NCI-H2196 (cell line): ENCODE data around the gene ARMH4.

Experiments used
- DNase-seq: peaks from one replicate; lab custom pipeline; 2025; ENCODE audit not compliant: unreplicated experiment; lab: John Stamatoyannopoulos, UW

Gene ARMH4

DNA sequence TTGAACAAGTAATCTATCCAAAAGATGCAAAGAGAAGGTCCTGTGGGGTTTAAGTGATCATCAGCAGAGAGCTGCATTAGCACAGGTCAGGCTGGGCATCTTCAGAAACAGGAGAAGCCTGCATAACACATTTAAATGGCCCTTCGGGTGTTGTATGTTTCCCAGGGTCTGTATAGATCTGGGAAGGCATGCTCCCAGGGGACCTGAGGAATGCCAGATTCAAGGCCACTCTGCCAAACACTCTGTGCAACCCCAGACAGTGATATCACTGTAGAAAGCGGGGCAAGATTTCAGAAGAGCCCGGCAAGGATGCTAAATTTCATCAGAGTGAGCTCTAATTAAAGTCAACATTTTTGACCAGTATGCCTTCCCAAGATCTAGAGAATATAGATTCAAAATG lies 92.9 kb downstream of the ARMH4 start:
- DNase-seq, result no peak

DNA sequence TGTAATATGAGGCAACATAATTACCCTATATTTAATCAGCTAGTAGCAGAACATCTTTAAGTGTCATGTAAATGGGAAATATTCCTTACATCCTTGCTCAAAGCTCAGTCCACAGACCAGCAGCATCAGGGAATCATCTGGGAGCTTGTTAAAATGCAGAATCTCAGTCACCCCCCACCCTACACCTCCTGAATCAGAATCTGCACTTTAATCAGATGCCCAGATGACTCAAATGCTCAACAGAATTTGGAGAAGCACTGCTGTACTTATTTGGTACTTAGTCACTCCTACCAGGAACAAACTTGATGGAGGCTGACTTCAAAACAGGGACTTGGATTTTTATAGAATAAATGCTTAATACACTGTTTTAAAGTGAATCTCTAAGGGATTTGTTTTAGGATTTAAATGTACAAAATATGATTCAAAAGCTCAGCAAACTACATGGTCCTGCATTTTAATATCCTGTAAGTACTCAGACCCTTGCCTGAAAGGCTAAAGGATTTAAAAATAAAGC lies 96.5 kb downstream of the ARMH4 start:
- DNase-seq, result no peak

DNA sequence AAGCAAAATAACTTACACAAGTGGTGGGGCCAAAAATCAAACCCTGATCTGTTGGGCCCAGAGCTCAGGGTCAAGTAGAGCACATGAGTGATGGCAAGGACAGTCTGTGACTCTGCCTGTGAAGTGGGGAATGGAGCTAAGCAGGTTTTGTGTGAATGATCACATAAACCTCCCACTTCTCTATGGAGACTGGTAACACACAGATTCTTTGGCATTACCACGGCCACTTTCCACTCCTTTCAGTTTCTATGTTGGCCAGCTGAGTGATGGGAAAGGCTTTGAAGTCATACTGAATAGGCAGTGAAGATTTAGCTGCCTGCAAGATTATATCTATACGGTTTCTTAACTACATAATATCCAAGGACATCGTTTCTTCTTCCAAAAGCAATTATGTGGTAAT lies 97.9 kb downstream of the ARMH4 start:
- no peak for DNase-seq

DNA sequence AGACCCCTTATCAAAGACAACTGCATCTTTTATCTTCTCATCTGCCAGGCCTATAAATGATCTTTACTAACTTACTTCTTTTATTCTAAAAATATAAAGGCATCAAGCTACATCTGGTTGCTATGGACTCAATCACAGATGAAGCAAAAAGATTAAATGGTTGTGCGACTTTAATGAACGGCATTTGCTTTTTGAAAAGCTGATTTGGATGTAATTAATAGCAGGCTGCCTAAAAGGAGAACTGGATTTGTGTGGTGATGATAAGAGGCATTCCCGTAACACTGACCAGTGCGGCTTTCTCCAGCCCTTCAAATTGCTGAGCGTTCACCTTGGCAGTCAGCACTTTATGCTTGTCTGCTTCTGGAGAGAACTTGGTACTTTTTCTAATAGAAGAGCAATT lies 103.8 kb downstream of the ARMH4 start:
- DNase-seq, result no peak

DNA sequence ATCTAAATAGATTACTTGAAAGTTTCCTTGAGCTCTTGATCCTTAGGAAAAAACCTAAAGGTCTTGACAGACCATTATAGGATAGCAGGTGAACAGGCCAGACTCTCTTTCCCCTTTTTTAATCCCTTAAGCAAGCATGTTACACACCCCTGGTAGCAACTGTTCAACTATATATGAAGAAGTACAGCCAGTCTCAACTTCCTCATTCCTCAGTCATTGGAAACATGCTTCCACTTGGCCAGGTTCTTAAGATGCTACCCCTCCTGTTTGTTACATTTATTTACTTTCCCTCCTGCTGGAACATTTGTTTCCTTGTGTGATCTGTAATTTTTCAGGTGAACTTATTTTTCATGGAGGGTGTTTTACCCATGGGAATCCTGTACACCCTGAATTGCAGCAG lies 124.1 kb downstream of the ARMH4 start:
- DNase-seq, result no peak

DNA sequence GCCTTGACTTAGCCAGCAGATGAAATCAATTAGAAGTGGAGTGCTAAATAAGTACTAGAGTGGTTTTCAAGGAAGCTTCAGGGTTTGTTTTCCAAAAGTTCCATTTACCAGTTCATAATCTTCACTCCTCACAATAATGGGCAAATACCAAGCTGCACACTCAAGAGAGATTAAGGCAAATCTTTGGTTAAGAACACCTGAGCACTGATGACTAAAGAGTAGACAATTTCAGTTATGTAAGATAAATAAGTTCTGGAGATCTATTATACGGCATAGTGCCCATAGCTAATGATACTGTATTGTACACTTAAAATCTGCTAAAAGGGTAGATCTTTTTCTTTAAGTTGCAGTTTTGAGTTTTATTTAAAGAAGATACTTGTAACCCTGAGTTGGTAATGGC lies 125.0 kb downstream of the ARMH4 start:
- no peak for DNase-seq

DNA sequence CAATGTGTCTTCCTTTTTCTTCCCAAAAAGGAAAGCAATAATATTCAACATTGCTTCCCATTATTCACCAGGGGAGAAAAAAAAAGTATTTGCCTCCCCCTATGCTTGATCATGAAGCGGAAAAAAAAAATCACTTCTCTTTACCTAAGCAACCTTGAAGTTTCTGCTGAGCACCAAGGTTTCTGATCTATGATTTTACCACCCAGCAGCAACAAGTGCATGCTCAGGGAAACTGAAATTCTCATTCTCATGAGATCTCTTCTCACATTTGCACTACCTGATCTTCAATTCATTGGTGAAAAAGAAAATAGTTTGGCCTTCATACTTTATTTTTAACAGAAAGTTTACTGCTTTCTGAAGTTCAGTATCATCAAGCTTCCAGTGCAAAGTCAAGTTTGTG lies 125.8 kb downstream of the ARMH4 start:
- no peak for DNase-seq

DNA sequence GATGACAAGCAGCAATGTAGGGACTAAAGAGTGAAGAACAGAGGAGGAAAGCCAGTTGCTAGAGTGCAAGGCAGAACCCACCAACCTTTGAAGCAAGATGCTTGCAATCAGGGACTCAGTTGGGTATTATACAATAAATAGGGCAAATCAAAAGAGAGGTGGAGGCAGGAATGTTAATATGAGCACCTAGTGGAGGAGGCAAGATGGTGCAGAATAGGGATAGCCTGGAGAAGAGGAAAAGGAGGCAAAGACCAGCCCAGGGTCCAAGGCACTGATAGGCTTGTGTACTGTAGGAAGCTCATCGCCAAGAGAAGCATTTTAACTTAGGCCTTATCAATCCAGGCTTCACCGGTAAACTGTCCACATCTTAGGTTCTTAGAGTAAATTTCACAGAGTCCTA lies 137.2 kb downstream of the ARMH4 start:
- DNase-seq, result no peak

DNA sequence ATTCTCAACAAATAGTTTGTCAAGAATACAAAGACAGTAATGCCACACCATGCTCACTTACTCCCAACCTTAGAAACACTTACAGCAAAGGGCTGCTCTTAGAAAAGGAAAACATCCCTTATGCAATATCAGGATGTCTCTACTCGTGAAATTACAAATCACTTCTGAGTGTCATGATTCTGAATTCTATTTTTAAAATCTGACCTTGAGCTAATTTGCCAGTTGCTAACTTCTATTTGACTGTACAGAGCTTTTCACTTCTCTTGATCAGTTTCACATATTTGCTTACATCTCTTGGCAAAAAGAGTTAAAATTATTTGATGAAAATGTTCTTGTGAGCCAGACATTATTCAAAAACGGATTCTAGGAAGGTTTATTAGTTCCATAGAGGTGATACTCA lies 149.4 kb downstream of the ARMH4 start:
- no peak for DNase-seq

DNA sequence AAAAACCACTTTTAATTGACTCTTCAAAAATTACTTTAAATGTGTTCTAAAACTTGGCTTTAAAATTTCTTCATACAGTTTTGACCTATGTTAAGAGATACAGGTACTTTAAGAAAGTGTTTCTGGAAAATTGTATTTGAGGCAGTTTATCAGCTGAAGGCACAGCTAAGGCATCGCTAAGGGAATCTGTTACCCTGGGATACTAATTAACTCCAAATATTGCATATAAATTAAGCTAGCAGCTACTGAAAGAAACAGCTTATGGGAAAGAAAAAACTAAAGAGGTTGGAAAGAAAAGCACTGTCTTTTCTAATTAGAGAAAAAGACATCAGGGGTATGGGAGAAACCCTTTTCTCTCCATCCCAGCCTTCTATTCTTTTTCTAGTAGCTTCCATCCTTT lies 152.0 kb downstream of the ARMH4 start:
- DNase-seq, result no peak

DNA sequence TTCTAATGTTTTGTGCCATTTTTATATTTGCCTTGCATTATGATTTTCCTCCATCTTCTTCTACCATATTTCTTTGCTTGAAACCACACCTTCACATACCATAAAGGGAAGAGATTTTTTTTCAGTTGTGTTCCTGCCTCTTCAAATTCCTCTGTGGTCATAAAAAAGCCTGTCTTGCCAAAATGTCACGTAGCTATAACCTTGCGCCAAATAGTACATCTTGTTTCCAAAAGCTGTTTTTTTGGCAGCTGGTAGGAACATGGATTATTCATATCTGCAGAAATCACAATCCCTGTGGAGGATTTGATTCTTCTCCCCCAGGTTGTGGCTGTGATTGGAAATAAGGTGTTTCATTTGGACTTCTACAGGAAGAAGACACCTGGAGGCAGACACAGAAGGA lies 152.5 kb downstream of the ARMH4 start:
- no peak for DNase-seq

DNA sequence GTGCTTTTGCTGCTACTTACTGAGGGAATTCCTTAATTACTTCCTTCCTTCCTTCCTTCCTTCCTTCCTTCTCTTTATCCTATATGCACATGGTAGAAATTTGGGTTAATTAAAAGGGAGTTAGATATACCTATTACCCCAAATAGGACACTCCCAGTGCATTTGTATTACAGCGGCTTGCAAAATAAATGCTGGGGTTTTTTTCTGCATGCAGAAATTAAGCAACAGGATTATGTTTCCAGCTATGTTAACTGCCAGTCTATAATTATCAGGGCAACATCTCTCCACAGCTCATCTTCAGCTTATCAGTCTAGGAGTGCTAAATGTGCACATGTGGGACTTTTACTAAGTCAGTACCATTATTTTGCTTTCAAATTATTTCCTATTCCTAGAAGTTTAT lies 153.2 kb downstream of the ARMH4 start:
- DNase-seq, result no peak

DNA sequence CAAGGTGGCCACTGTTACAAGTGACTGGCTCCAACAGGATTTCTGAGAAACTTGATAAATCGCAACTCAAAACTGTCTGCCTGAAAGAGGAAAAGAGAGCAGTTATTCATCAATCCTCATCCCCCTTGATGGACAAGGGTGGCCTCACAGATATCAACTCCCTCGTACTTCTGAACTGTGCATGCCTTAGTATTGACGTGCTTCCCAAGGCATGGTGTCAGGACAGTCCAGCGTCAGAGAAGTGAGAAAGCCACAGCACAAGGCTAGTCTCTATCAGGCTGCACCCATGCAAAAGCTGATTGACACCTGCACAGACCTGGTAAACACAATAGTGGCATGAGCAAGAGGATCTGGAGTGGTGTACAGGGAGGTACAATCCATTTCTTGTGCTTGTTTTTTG lies 160.7 kb downstream of the ARMH4 start:
- no peak for DNase-seq

DNA sequence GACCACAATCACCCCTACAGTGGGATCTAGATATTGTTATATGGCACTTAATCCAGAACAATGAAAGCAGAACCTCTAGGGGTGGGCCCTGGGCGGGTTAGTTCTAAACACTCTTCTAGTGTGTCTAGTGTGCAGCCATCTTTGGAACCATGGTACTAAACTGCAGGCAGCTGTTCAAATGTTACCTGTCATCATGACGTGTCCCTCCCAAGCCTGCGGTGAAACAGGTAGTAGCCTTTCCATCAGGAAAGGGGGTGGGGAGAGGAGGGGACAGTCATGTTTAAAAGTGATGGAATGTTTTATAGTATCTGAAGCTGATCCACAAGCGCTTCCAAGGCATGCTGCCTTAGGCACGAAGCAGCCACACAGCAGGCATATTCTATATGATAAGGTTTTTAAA lies 163.6 kb downstream of the ARMH4 start:
- no peak for DNase-seq

DNA sequence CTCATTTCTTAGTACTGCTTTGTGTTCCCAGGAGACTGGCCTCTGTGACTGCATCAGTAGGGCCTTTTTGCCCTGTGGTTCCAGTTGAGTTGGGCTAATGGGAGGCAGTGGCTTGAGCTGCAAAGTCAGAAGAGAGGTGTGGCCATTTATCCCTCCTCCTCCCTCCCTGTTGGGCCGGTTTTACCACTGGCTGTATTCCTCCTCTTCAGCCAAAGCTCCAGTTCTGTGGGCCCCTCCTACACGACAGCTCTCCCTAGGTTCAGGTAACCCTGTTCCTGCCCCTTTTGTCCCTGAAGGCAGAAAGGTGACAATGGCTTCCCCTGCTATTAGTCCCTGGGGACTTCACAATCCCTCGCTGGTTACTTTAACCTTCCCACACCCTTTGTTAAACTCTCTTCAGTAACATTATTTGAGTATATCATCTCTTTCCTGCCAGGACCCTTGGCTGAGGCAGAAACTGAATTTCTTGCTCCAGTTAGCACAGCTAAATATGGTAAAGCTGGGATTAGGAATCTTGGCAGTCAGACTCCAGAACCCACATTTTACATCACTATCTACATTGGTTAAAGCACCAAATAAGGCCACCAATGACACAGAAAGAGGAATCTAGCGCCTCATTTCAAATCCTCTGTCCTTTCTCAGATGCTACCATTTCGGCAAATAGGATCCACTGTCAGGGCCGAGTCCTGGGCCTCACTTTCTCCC lies 164.3 kb downstream of the ARMH4 start:
- DNase-seq, result no peak

DNA sequence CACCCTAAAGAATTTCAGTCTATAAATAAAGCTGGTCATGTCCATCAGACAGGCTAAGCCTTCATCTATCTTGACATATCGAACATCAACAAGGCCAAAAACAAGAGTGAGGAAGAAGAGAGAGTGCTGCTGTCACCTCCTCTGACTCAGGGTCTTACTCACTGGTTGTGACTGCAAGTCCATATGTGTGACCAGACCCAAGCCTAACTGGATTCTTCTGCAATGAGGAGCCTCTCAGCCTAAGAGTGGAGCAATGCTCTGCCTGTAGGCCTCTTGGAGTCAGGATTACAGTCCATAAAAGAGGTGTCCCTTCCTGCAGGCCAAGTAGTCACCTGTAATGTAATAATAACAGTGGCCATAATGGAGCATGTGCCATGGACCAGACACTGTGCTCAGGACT lies 165.0 kb downstream of the ARMH4 start:
- no peak for DNase-seq

DNA sequence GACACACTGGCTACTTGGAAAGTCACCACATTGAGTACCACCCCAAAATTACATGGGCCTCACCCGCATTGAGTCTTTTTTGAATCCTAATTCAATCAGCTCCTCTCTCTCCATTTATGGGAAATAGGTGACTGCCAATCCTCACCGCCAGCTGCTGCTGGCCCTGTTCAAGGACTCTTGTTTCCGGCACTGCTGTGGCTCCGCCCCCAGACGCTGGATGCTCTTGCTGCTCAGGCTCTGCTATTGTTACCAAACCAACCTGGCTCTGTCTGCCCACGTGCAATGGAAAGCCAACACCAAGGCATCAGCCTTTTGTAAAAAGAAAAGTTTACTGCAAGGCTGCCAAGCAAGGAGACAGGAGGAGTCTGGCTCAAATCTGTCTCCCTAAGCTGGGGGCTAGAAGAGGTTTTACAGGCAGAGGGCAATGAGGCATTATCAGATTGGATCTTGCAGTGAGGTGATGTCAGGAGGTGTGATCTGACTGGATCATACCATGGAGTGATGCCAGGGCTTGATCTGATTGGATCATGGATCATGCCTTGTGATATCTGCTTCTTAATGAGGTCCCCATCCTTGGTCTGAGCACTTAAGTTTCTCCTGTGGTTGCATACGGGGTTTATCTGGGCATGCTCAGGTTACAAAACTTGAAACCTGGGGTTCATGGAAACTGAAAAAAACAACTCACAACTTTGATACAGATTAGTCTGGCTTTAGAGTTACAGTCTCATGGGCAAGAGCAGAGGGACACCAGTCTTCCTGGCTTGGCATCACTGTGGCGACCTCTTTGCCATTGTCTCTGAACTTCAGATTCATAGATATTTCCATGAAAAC lies 169.0 kb downstream of the ARMH4 start:
- peak; percentile 96 for DNase-seq

DNA sequence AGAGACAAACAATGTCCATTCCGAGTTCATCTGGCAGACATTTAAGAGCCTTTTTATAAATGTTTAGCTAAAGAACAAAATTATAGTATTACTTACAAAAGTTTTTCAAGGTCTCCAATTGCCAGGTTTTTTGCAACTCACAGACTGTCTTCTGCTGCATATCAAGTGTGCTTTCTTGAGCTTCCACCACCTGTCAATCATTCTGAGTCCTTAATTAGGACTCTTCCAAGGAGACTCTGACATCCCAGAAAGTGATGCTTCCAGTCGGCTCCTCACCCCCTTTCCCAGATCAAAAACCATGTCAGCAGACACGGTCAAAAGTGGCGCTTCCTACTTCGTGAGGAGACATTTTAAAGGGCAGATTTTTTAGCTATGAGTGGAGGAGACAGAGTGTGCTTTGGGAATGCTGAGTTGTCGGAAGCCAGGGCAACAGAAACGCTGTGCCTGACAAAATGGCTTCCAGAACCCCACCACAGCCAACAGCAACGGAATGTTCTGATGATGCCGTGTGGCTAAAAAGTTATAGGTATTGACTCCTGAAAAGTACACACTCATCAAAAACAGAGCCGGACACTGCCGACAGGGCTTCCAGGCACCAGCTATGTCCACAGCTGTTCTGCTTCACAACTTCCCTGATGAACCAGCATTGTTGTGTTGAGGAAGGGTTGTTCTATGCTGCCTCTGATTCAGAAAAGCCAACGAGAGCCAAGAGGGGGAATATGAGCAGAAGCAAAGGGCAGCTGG lies 170.0 kb downstream of the ARMH4 start:
- peak; percentile 29 for DNase-seq

DNA sequence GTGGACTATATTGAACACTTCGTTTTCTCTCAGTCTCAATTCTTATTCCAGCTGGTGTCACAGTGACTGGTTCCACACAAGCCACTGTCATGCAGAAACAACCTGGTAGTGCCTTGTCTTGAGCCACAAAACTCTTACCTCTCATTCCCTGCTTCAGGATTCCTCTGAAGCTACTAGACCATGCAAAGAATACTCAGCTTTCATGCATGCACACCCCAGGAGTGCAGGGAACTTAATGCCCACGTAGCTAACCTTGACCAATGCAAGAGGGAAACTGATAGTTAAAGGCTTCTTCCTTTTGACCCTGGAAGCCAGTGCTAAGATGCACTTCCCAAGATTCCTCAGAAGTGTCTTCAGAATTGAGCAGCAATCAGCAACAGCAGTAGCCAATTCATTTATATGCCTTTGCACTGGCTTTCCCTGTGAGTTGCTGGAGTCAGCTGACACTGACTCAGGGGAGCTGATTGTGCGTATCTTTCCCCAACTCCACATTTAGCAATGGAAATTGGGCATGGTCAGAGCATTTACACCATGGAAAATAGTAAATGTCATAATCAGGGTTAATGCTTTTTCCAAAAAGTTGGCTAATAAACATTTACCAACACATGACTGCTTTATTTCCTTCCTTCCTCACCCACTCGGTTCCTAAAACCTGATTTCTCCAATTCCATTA lies 172.5 kb downstream of the ARMH4 start:
- DNase-seq, result no peak

DNA sequence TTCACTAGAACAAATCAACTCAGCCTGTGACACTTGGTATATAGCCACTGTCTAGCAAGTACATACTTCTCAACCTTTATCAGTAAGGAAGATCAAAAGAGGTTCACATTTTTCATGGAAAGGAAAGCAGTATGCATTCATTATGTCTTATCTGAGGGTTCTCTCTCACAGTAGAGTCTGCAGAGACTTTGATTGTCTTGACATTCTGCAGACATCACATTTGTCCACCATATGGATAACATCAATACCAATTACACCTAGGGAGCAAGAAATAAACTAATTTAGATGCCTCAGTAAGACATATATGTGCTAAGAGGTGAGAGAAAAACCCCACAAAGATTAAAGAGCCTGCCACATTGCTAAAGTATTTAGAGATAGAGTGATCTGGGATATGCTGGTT lies 175.3 kb downstream of the ARMH4 start:
- DNase-seq, result no peak

DNA sequence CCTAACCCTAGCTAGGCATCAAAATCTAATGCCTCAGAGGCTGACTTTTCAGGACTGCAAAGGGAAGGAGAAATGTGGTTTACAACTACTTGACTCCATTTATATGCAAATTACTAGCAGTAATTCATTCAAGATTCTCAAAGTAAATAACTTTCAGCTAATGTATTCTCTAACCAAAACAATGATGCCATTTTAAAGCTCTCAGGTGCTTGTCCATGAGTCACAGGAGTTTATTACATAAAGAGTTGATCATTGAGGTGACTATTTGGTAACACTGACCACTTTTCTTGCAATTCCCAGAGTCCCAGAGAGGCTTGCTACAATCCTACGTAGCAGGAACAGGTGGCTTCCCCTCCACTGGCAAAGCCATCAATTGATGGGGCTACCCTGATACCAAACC lies 177.1 kb downstream of the ARMH4 start:
- DNase-seq, result no peak
